HepG2 (cell line): ENCODE measurements around the gene ZNF189. TPM values are rescaled to one million over a fixed set of nuclear protein-coding genes. Genes with fewer than 3 reads are reported as not detected.
A peak's percentile ranks its signal among the peaks of the same experiment; 100 is the strongest.

Experiments used
- AHDC1 ChIP-seq: sonication (generic); formaldehyde crosslinking; IDR thresholded peaks from 2 replicates; pipeline ENCODE4 v1.5.1; 2020; ENCODE audit warnings: mild to moderate bottlenecking, missing genetic modification reagents, borderline replicate concordance
- GABPB1 ChIP-seq: IDR thresholded peaks from 2 replicates; pipeline ENCODE4 v1.6.1; 2016; ENCODE audit warnings: mild to moderate bottlenecking, missing genetic modification reagents, moderate library complexity, missing compliant biosample characterization
- GATA4 ChIP-seq: sonication (generic); IDR thresholded peaks from 2 replicates; pipeline ENCODE4 v1.6.1; 2016; ENCODE audit warnings: antibody characterized with exemption, low read depth, borderline replicate concordance
- MEIS2 ChIP-seq: sonication (generic); formaldehyde crosslinking; IDR thresholded peaks from 2 replicates; pipeline ENCODE4 v1.9.0; 2021; ENCODE audit warnings: mild to moderate bottlenecking, missing genetic modification reagents
- MYNN ChIP-seq: sonication (generic); formaldehyde crosslinking; IDR thresholded peaks from 2 replicates; pipeline ENCODE4 v1.4.0; 2020; ENCODE audit warnings: mild to moderate bottlenecking, low read depth, missing genetic modification reagents
- ZBTB21 ChIP-seq: sonication (generic); formaldehyde crosslinking; IDR thresholded peaks from 2 replicates; pipeline ENCODE4 v1.4.0; 2020; ENCODE audit warnings: missing genetic modification reagents
- ZFP37 ChIP-seq: sonication (generic); formaldehyde crosslinking; IDR thresholded peaks from 2 replicates; pipeline ENCODE4 v1.4.0; 2020; ENCODE audit warnings: missing genetic modification reagents, borderline replicate concordance
- ZNF205 ChIP-seq: IDR thresholded peaks from 2 replicates; pipeline ENCODE4 v1.6.1; 2018; ENCODE audit warnings: missing biosample characterization, missing genetic modification reagents
- ZNF224 ChIP-seq: sonication (generic); formaldehyde crosslinking; IDR thresholded peaks from 2 replicates; pipeline ENCODE4 v1.5.0; 2020; ENCODE audit warnings: mild to moderate bottlenecking, missing genetic modification reagents
- ZNF605 ChIP-seq: sonication (generic); formaldehyde crosslinking; IDR thresholded peaks from 2 replicates; pipeline ENCODE4 v1.8.0; 2022; ENCODE audit warnings: mild to moderate bottlenecking, missing genetic modification reagents
- polyA plus RNA-seq, 8 experiments: library from polyadenylated mRNA; depleted of rRNA in 3 of 8; stranded (reverse) in 7 of 8; unstranded in 1 of 8; fragments of >200 nt; fragmentation: Illumina TruSeq in 4 of 8; extraction: Trizol in 4 of 8; gene quantifications; 2 replicates each; pipeline versions ENCODE4 v1.2.1 to v1.2.3, GENCODE V29; 2011 to 2016; ENCODE audit warnings: low read depth in 4 of 8, missing spikeins in 1 of 8, mixed read lengths in 1 of 8; ENCODE audit not compliant: insufficient read depth in 1 of 8
- total RNA-seq, 5 experiments: library from RNA; depleted of rRNA; stranded (reverse); fragments of >200 nt; fragmentation: Illumina TruSeq; extraction: Trizol; gene quantifications; 2 replicates each; pipeline ENCODE4 v1.2.3, GENCODE V29; 2016; ENCODE audit warnings: low read depth in 1 of 5
- TF ChIP-seq, protein P1 (sequence below): sonication (generic); formaldehyde crosslinking; IDR thresholded peaks from 2 replicates; pipeline ENCODE4 v1.5.0; 2020; ENCODE audit warnings: missing genetic modification reagents
- TF ChIP-seq, protein P2 (sequence below): sonication (generic); formaldehyde crosslinking; IDR thresholded peaks from 2 replicates; pipeline ENCODE4 v1.9.0; 2021; ENCODE audit warnings: mild to moderate bottlenecking, missing genetic modification reagents
- TF ChIP-seq, protein P3 (sequence below): sonication (generic); formaldehyde crosslinking; IDR thresholded peaks from 2 replicates; pipeline ENCODE4 v1.8.1; 2023; ENCODE audit warnings: mild to moderate bottlenecking, missing genetic modification reagents

ZNF189 gene
- total and polyA plus RNA-seq, 2 of the 13 experiments (the other 11 are each of a cell fraction or from before 2014, with no cell fraction given) = 8.4 to 50.0 TPM

- TF ChIP-seq ZNF224 (no peak), AHDC1 (CRISPR knock-in tag) (no peak), MEIS2 (CRISPR knock-in tag) (no peak), MYNN (CRISPR knock-in tag) (no peak), GATA4 (no peak), ZBTB21 (CRISPR knock-in tag) (no peak), ZNF605 (CRISPR knock-in tag) (peak; percentile 80; the same call in 1 of the 2 replicates), ZFP37 (CRISPR knock-in tag) (no peak), ZNF205 (no peak), GABPB1 (CRISPR knock-in tag) (0 out of 2 replicates have a peak, but pooled peaks have one; percentile 5)
- TF ChIP-seq, protein P1, sequence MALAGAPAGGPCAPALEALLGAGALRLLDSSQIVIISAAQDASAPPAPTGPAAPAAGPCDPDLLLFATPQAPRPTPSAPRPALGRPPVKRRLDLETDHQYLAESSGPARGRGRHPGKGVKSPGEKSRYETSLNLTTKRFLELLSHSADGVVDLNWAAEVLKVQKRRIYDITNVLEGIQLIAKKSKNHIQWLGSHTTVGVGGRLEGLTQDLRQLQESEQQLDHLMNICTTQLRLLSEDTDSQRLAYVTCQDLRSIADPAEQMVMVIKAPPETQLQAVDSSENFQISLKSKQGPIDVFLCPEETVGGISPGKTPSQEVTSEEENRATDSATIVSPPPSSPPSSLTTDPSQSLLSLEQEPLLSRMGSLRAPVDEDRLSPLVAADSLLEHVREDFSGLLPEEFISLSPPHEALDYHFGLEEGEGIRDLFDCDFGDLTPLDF (CRISPR knock-in tag) = no peak
- TF ChIP-seq, protein P2, sequence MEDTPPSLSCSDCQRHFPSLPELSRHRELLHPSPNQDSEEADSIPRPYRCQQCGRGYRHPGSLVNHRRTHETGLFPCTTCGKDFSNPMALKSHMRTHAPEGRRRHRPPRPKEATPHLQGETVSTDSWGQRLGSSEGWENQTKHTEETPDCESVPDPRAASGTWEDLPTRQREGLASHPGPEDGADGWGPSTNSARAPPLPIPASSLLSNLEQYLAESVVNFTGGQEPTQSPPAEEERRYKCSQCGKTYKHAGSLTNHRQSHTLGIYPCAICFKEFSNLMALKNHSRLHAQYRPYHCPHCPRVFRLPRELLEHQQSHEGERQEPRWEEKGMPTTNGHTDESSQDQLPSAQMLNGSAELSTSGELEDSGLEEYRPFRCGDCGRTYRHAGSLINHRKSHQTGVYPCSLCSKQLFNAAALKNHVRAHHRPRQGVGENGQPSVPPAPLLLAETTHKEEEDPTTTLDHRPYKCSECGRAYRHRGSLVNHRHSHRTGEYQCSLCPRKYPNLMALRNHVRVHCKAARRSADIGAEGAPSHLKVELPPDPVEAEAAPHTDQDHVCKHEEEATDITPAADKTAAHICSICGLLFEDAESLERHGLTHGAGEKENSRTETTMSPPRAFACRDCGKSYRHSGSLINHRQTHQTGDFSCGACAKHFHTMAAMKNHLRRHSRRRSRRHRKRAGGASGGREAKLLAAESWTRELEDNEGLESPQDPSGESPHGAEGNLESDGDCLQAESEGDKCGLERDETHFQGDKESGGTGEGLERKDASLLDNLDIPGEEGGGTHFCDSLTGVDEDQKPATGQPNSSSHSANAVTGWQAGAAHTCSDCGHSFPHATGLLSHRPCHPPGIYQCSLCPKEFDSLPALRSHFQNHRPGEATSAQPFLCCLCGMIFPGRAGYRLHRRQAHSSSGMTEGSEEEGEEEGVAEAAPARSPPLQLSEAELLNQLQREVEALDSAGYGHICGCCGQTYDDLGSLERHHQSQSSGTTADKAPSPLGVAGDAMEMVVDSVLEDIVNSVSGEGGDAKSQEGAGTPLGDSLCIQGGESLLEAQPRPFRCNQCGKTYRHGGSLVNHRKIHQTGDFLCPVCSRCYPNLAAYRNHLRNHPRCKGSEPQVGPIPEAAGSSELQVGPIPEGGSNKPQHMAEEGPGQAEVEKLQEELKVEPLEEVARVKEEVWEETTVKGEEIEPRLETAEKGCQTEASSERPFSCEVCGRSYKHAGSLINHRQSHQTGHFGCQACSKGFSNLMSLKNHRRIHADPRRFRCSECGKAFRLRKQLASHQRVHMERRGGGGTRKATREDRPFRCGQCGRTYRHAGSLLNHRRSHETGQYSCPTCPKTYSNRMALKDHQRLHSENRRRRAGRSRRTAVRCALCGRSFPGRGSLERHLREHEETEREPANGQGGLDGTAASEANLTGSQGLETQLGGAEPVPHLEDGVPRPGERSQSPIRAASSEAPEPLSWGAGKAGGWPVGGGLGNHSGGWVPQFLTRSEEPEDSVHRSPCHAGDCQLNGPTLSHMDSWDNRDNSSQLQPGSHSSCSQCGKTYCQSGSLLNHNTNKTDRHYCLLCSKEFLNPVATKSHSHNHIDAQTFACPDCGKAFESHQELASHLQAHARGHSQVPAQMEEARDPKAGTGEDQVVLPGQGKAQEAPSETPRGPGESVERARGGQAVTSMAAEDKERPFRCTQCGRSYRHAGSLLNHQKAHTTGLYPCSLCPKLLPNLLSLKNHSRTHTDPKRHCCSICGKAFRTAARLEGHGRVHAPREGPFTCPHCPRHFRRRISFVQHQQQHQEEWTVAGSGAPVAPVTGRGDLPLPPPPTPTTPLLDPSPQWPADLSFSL (CRISPR knock-in tag) = 0 out of 2 replicates have a peak, but pooled peaks have one; percentile 51
- TF ChIP-seq, protein P3, sequence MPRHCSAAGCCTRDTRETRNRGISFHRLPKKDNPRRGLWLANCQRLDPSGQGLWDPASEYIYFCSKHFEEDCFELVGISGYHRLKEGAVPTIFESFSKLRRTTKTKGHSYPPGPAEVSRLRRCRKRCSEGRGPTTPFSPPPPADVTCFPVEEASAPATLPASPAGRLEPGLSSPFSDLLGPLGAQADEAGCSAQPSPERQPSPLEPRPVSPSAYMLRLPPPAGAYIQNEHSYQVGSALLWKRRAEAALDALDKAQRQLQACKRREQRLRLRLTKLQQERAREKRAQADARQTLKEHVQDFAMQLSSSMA (CRISPR knock-in tag) = no peak
These were observed 43.6 kb upstream of the ZNF189 start (continued) for GRCh38 chr9:101354765-101355708.
